NCI-H1694 (cell line): ENCODE measurements around the gene MKRN3.

ENCODE experiments used
- DNase-seq: peaks from one replicate; lab custom pipeline; 2025; lab: John Stamatoyannopoulos, UW

The MKRN3 gene

GRCh38 chr15:23565395-23566070 lies at the start of gene MKRN3:
Gene MKRN3 (plus strand): TSS chr15:23565674. CDS start chr15:23565783, 109 bp downstream.
- DNase-seq = peak; percentile 52

GRCh38 chr15:23516866-23517265 lies 48.6 kb upstream of the MKRN3 start:
- DNase-seq = no peak

DNA sequence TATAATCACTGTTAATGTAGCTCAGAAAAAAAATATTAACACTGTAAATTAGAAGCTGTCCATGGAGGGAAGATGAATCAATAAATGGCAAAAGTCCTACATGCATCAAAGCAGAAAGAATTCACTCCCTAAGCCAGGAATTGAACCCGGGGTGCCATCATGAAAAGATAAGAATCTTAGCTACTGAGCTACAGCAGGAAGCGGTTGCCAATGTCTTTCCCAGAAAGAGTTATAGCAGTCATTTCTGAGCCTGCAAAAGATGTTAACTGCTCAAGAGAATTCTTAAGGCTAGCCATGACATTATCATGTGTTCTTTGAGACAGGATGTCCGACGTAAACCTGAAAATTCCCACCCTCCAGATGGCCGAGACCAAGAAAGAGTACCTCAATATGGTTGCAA lies 47.4 kb upstream of the MKRN3 start:
- DNase-seq = no peak

DNA sequence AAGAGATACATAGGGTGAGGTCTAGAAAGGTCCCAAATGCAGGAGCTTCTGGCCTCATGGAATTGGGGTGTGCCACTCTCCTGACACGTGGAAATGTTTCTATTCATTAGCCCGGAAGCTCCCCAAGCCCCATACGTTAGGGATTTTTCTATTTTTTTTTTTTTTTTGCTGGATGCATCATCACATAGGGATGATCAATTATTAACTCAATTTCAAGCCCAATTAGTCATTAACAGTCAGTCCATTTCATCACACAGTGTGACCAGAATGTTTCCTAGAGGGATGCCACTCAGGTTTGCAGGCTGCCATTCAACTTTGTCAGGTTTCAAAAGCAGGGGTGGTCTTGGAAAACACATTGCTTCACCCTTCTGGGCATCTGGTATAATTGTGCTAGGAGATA lies 40.7 kb upstream of the MKRN3 start:
- DNase-seq = no peak

DNA sequence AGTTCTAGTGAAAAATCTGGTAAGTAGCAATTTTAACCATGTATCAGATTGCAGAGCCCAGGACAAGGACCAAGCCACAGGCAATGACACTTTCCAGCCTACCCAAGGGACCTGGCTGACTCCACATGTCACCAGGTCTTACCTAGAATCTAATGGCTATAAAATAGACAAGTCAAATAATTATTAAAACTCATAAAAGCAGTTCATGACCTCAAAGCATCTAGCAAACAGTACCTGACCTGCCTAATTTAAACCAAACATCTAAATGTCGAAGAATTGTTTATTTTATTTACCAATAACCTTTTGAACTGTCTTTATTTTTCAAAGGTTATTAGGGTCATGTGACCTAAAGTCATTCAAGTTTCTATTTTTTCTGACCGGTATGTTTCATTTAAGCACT lies 35.6 kb upstream of the MKRN3 start:
- DNase-seq = no peak

DNA sequence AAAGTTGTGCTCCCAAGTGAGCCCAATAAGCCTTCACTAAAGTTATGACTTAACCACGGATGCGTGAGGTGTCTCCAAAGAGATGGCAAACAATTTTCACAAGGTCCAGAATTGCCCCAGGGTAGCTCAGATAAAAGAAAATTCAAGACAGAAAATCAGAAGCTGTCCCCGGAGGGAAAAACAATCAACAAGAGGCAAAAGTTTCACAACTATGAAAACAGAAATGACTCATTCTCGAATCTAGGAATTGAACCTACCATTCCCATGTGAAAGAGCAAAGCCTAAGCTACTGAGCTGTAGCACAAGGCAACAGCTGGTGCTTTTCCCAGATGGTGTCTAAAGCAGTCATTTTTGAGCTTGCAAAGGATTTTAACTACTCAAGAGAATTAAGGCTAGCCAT lies 33.5 kb upstream of the MKRN3 start:
- DNase-seq = peak; percentile 42

- no peak for DNase-seq
Observed at GRCh38 chr15:23536659-23537058, 28.8 kb upstream of the MKRN3 start.

- DNase-seq = no peak
Observed at GRCh38 chr15:23538648-23539047, 26.8 kb upstream of the MKRN3 start.

GRCh38 chr15:23539892-23540291 lies 25.6 kb upstream of the MKRN3 start:
- no peak for DNase-seq

DNA sequence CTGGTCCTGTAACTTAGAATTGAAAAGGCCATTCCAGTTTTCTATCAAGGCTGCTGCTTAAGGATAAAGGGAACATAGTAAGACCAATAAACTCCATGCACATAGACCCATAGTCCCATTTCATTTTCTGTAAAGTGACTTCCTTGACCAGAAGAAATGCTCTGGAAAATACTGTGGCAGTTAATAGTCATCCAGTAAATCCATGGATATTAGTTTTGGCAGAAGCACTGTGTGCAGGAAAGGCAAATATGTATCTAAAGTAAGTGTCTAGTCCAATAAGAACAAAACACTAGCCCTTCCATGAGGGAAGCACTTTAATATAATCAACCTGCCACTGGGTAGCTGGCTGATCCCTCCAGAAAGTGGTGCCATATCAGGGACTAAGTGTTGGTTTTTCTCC lies 19.3 kb upstream of the MKRN3 start:
- DNase-seq = no peak

- no peak for DNase-seq
Observed at GRCh38 chr15:23548071-23548470, 17.4 kb upstream of the MKRN3 start.

- DNase-seq = no peak
Observed at GRCh38 chr15:23561914-23562313, 3.6 kb upstream of the MKRN3 start.

DNA sequence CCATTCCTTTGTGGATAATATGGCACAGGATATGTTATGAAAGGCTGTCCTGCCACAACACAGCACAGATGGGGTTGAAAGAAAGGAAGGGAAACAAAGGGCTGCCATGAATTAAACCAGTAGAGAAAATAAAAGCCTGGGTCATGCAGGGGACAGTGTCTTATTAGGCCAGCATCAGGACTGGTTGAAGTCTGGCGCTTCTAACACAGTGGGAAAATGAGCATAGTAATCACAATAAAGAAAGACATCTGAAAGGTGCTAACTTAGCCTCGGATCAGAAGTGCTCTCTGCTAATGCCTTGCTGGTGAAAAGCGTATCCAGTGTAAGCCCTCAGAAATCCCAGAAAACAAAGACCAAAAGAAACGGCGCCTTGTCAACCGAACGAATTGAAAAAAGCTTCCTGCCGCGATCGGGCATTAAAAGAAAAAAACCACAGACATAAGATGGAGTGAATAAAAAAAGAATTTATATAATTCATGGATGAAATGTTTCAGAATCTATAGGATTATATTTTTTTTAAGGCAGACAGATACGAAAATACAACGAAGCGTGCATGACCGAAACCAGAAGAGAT lies 566 bp upstream of the MKRN3 start:
- DNase-seq = peak; percentile 25

GRCh38 chr15:23566071-23566554 lies 639 bp downstream of the MKRN3 start:
- peak; percentile 56 for DNase-seq

DNA sequence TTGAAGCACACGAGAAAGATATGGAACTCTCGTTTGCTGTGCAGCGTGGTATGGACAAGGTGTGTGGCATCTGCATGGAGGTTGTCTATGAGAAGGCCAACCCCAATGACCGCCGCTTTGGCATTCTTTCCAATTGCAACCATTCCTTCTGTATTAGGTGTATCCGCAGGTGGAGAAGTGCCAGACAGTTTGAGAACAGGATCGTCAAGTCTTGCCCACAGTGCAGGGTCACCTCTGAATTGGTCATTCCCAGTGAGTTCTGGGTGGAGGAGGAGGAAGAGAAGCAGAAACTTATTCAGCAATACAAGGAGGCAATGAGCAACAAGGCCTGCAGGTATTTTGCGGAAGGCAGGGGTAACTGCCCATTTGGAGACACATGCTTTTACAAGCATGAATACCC lies 1.2 kb downstream of the MKRN3 start:
- no peak for DNase-seq

GRCh38 chr15:23567921-23568320 lies 2.4 kb downstream of the MKRN3 start:
- no peak for DNase-seq

DNA sequence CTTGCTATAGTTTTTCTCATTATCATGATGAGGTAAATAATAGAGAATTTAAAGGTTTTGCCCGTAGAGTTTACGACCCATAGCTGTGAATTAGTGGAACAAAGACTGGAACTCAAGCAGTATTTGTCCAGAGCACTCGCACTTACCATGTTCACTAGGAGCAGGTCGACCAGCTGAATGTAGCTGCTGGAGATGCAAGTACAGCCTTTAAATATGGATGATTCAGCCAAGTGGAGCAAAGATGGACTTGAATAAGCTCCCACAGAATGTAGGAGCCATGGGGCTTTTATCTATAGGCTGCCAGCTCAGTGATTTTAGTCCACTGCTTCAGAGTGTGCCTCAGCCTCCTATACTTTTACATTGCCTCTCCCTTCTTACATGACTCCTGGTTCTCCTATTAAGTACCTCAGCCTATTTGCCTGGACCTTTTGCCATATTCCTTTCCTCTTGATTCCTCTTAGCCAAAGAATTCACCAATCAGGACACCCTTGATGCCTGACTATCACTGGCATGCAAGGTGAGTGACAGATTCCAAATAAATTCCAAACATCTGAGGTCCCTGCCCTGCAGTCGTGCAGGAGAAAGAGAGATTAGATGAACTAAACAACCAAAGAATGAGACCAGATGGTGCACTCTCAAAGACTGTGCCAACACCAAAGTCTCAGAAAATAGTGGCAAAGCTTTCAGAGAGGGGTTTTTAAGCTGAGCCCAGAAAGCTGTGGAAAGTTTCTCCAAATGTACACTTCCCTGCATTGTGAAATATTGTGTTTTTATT lies 3.9 kb downstream of the MKRN3 start:
- DNase-seq = no peak

GRCh38 chr15:23570486-23570885 lies 5.0 kb downstream of the MKRN3 start:
- no peak for DNase-seq

GRCh38 chr15:23572844-23573243 lies 7.4 kb downstream of the MKRN3 start:
- no peak for DNase-seq

DNA sequence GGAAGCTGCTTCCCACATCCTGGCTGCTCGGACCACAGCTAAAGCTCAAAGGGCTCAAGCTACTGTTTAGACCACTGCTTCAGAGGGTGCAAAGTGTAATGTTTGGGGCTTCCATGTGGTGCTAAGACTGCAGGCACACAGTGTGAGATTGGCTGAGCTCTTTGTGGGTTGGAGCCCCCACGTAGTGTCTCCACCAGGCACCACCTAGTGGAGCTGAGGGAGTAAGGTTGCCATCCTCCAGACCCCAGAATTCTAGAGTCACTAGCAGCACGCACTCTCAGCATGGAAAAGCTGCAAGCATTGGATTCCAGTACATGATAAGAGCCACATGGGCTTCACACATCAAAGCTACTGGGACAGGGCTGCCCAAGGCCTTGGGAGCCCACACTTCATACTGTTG lies 9.3 kb downstream of the MKRN3 start:
- no peak for DNase-seq

GRCh38 chr15:23576061-23576460 lies 10.6 kb downstream of the MKRN3 start:
- DNase-seq = no peak

DNA sequence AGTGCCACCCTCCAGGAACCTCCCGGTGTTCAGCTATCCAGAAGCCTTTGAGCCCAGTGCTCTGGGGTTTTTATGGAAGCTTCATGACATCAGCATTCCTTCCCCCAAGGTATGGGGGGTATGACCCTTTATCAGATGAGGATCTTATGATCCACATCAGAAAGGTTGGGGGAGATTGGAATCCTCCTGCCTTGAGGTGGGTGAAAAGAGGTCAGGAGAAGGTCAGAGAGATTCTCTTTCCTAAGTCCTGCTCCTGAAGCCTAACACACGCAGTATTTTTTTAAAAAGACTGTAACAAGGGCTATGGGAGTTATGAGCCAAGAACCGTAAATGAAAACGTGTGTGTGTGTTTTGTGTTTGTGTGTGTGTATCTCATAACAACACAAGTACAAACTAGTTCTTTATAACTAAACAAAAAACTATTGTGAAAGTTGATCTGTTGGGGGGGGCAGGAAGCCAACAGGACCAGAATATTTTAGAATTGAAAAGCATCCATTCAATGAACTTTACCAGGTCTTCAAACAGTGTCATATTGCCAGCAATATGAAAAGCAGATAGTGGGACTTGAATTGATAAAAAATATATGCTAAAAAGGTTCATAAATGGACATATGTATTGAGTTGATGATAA lies 13.2 kb downstream of the MKRN3 start:
- DNase-seq = no peak

GRCh38 chr15:23588268-23588667 lies 22.8 kb downstream of the MKRN3 start:
- no peak for DNase-seq
